Activated T-cell treated with anti-CD3 and anti-CD28 coated beads, Interleukin-2, amount 50 U/mL, for 24 hours (primary cell): Measurements from ENCODE around the gene INPP5A.

ENCODE experiments used
- DNase-seq: peaks from one replicate; pipeline ENCODE4 v3.0.0-alpha.2; 2020
- H3K27ac Mint-ChIP-seq: 2 replicates; pipeline ENCODE4 v1.8.0; 2020; ENCODE audit warnings: mild to moderate bottlenecking, mixed read lengths
- H3K27me3 Mint-ChIP-seq: 2 replicates; pipeline ENCODE4 v1.8.0; 2020; ENCODE audit warnings: mixed read lengths
- H3K36me3 Mint-ChIP-seq: 2 replicates; pipeline ENCODE4 v1.8.0; 2020; ENCODE audit warnings: low read depth, mixed read lengths
- H3K4me1 Mint-ChIP-seq: 2 replicates; pipeline ENCODE4 v1.8.0; 2020; ENCODE audit warnings: low read depth, mixed read lengths
- H3K4me3 Mint-ChIP-seq: 2 replicates; pipeline ENCODE4 v1.8.0; 2020; ENCODE audit warnings: mild to moderate bottlenecking, moderate library complexity, mixed read lengths
- H3K9me3 Mint-ChIP-seq: 2 replicates; pipeline ENCODE4 v1.8.0; 2020; ENCODE audit warnings: mixed read lengths

Gene INPP5A

DNA sequence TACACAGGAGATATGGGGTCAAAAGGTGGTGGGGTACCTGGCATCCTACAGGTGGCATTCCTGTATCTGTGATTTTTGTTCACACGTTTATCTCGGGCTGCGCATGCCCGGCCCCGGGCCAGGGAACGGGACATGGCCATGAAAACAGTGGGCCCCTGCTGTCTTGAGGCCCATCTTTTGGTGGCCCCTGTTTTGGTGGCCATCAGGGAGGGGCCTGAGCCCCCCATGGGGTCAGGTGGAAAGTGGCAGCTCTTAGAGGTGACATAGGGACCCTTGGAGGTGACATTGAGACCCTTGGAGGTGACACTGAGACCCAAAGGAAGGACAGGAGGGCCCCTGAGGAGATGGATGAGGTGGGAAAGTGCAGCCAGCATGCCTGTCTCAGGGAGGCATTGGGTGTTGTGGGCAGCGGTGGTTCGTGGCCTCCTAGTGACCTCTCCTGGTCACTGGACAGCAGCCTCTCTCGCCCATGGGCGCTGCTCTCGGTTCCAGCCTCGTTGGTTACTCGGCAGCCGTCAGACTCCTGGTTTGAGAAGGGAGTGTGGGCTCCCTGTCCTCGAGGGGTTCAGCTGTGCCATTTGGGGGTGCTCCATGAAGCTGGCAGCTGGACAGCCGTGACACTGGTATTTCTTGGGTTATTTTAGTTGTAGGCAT is 39.9 kb downstream of the INPP5A start:
- H3K4me1 Mint-ChIP-seq, result peaks cover 35% of the 10 kb centered on the region
- no peak for DNase-seq
- H3K27ac Mint-ChIP-seq, result no peak overlapping the region
- no peaks in the 10 kb centered on the region for H3K9me3 Mint-ChIP-seq
- H3K4me3 Mint-ChIP-seq, result no peak overlapping the region
- peaks cover 5% of the 10 kb centered on the region for H3K36me3 Mint-ChIP-seq
- no peaks in the 10 kb centered on the region for H3K27me3 Mint-ChIP-seq

DNA sequence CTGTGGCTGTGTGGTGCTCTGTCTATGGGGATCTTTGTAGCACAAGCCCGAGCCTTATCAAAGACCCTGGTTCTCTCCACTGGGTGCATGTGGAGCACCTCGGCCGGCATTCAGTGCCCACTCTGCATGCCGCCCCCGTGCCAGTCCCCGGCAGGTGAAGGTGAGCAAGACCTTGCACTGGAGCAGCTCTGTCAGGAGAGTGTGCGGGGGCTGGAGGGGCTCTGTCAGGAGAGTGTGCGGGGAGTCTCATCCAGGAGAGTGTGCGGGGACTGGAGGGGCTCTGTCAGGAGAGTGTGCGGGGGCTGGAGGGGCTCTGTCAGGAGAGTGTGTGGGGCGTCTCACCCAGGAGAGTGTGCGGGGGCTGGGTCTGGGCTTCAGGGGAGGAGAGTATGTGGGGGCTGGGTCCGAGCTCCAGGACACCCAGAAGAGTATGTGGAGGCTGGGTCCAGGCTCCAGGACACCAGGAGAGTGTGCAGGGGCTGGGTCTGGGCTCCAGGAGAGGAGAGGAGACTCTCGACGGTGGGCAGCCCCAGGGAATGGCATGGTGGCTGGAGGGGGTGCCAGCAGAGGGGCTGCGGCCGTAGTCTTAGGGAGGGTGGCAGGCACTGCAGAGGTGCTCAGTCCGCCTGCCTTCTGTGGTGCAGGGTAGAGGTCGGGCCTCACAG is 40.8 kb downstream of the INPP5A start:
- no peak for DNase-seq
- H3K9me3 Mint-ChIP-seq, result no peaks in the 10 kb centered on the region
- H3K27me3 Mint-ChIP-seq, result no peaks in the 10 kb centered on the region
- no peak overlapping the region for H3K27ac Mint-ChIP-seq
- H3K36me3 Mint-ChIP-seq, result peaks cover 5% of the 10 kb centered on the region
- no peak overlapping the region for H3K4me3 Mint-ChIP-seq
- peaks cover 44% of the 10 kb centered on the region for H3K4me1 Mint-ChIP-seq

DNA sequence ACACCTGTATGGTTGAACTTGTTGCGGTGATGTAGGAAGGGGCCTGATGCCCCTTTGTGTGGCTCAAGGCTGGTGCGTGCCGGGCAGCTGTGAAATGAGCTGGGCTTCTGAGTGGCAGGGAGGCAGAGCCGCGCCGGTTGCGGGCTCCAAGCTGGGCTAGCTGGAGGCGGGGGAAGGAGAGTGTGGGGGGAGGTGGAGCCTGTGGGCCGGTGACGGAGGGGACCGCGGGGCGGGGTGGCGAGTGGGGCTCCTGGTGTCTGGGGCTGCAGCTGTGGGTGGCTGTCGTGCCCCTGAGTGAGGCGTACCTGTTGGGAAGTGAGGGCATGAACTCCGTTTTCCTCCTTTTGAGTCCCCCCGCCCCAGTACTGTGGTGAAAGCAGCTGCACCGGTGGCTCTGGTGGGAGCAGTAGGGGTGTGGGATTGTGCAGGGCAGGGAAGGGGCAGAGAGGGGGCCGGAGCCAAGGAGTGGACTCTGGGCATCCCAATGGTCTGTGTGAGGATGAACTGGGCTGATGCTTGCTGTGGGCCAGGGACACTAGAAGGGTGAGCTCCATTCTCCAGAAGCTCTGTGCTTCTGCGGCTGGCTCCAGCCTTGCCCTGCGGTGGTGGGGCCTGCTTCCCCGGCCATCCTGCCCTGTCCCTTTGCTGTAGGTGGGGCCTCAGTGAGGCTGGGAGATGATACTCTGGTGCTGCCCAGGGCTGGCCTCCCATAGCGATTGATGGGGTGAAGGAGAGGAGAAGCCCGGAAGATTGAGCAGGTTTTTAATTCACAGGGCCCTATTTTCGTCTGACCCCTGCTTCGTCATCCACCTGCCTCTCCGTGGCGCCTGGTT is 41.7 kb downstream of the INPP5A start:
- no peaks in the 10 kb centered on the region for H3K9me3 Mint-ChIP-seq
- H3K36me3 Mint-ChIP-seq, result peaks cover 5% of the 10 kb centered on the region
- H3K27me3 Mint-ChIP-seq, result no peaks in the 10 kb centered on the region
- H3K4me3 Mint-ChIP-seq, result no peak overlapping the region
- H3K4me1 Mint-ChIP-seq, result peaks cover 49% of the 10 kb centered on the region
- no peak for DNase-seq
- no peak overlapping the region for H3K27ac Mint-ChIP-seq

GRCh38 chr10:132580143-132580542 is 42.6 kb downstream of the INPP5A start:
- peaks cover 5% of the 10 kb centered on the region for H3K36me3 Mint-ChIP-seq
- no peak overlapping the region for H3K27ac Mint-ChIP-seq
- no peaks in the 10 kb centered on the region for H3K27me3 Mint-ChIP-seq
- H3K9me3 Mint-ChIP-seq, result no peaks in the 10 kb centered on the region
- peaks cover 49% of the 10 kb centered on the region for H3K4me1 Mint-ChIP-seq
- no peak overlapping the region for H3K4me3 Mint-ChIP-seq
- DNase-seq, result no peak

DNA sequence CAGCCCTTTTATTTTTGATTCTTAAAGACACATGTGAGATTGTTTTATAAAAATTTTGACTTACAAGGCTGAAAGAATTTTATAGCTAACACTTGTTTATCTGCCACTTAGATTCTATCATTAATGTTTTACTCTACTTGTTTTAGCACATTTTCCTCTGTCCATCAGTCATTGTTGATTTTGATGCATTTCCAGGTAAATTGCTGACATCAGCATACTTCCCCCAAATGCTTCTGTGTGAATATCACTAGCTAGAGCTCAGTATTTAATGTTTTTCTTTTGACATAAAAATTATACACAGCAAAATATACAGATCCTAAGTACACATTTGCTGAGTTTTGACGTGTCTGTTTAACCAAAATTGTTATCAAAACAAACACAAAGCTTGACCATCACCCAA is 43.0 kb downstream of the INPP5A start:
- H3K4me3 Mint-ChIP-seq, result no peak overlapping the region
- no peaks in the 10 kb centered on the region for H3K27me3 Mint-ChIP-seq
- H3K27ac Mint-ChIP-seq, result no peak overlapping the region
- DNase-seq, result no peak
- no peaks in the 10 kb centered on the region for H3K9me3 Mint-ChIP-seq
- H3K4me1 Mint-ChIP-seq, result peaks cover 52% of the 10 kb centered on the region
- H3K36me3 Mint-ChIP-seq, result peaks cover 5% of the 10 kb centered on the region

- no peak overlapping the region for H3K27ac Mint-ChIP-seq
- H3K4me1 Mint-ChIP-seq, result peaks cover 60% of the 10 kb centered on the region
- H3K27me3 Mint-ChIP-seq, result no peaks in the 10 kb centered on the region
Observed at GRCh38 chr10:132582137-132582536, 44.5 kb downstream of the INPP5A start.

GRCh38 chr10:132582771-132583170 is 45.2 kb downstream of the INPP5A start:
- Mint-ChIP-seq H3K36me3 (peaks cover 6% of the 10 kb centered on the region), H3K4me1 (peaks cover 60% of the 10 kb centered on the region), H3K4me3 (no peak overlapping the region), H3K9me3 (no peaks in the 10 kb centered on the region), H3K27me3 (no peaks in the 10 kb centered on the region), H3K27ac (no peak overlapping the region)
- DNase-seq, result no peak

More at GRCh38 chr10:132582137-132582536, 44.5 kb downstream of the INPP5A start:
- no peak for DNase-seq
- no peaks in the 10 kb centered on the region for H3K9me3 Mint-ChIP-seq
- peaks cover 8% of the 10 kb centered on the region for H3K36me3 Mint-ChIP-seq
- no peak overlapping the region for H3K4me3 Mint-ChIP-seq

GRCh38 chr10:132583456-132583855 is 45.9 kb downstream of the INPP5A start:
- Mint-ChIP-seq H3K27me3 (no peaks in the 10 kb centered on the region), H3K9me3 (no peaks in the 10 kb centered on the region), H3K36me3 (peaks cover 6% of the 10 kb centered on the region), H3K4me3 (no peak overlapping the region), H3K4me1 (peaks cover 61% of the 10 kb centered on the region), H3K27ac (no peak overlapping the region)
- no peak for DNase-seq

GRCh38 chr10:132584081-132584480 is 46.5 kb downstream of the INPP5A start:
- Mint-ChIP-seq H3K9me3 (no peaks in the 10 kb centered on the region), H3K27ac (no peak overlapping the region), H3K4me3 (no peak overlapping the region), H3K4me1 (peaks cover 61% of the 10 kb centered on the region), H3K27me3 (no peaks in the 10 kb centered on the region), H3K36me3 (peaks cover 6% of the 10 kb centered on the region)
- no peak for DNase-seq

DNA sequence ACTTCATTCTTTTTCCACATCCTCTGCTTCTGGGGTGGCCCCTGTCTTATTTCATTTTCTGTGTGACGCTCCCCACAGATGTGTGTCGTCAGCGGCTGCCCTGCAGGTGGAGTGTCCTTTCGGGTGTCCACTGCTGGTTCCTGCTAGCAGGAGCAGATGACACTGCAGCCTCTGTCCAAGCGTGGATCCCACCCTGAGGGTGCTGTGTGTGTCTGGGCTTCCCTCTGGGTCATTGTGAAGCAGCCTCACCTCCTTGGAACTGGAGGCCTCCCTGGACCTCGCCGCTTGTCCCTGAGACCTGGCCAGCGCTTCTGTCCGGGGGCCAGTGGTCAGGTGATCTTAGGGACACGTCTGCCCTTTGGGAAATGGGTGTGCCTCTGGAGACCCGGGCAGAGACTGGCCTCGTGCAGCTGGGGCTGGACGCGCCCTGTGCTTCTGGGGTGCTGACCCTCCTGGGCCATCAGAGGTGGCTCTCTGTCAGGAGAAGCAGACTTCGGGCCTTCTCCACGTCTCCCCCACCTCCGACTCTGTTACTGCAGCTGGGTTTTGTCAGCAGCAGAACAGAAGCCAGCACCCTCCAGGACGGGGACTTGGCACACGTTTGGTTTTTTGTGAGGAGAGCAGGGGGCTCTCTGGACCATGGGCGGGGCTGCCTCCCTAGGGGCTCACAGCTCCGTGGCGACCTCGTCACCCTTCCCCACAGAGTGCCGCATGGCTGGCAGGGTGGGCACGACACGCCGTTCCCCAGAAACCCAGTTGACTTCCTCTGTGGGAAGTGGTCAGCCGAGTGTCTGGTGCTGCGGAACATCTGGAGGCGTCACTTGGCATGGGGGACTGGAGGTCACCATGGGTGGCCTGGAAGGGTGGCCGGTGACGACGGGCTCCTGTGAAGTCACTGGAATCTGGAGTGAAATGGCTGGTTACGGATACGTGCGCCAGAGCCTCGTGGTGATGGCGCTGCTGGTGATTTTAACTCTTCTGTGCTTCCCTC is 48.4 kb downstream of the INPP5A start:
- no peak for DNase-seq
- Mint-ChIP-seq H3K27me3 (no peaks in the 10 kb centered on the region), H3K4me1 (peaks cover 62% of the 10 kb centered on the region), H3K27ac (no peak overlapping the region), H3K36me3 (peaks cover 4% of the 10 kb centered on the region), H3K4me3 (no peak overlapping the region), H3K9me3 (no peaks in the 10 kb centered on the region)

- peaks cover 3% of the 10 kb centered on the region for H3K36me3 Mint-ChIP-seq
- no peak for DNase-seq
- H3K9me3 Mint-ChIP-seq, result no peaks in the 10 kb centered on the region
- H3K4me3 Mint-ChIP-seq, result no peak overlapping the region
- H3K4me1 Mint-ChIP-seq, result peaks cover 64% of the 10 kb centered on the region
- H3K27ac Mint-ChIP-seq, result no peak overlapping the region
- H3K27me3 Mint-ChIP-seq, result no peaks in the 10 kb centered on the region
Observed at GRCh38 chr10:132586739-132587138, 49.2 kb downstream of the INPP5A start.

DNA sequence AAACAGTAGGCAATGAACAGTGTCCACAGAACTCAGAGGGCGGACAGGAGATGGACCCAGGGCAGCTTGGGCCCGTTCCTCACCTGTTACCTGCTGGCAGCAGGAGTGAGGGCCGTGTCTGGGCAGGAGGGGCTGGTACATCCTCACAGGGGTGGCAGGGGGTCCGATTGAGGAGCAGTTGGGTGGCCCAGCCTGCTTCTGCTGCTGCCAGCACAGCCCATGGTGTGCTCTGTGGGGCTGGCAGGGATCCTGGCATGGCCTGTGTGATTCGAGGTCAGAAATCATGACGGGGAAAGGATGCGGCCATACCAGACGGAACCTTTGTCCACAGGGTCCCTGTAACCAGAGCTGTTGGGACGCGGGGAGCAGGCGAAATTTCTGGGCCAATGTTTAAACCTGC is 49.6 kb downstream of the INPP5A start:
- peaks cover 68% of the 10 kb centered on the region for H3K4me1 Mint-ChIP-seq

DNA sequence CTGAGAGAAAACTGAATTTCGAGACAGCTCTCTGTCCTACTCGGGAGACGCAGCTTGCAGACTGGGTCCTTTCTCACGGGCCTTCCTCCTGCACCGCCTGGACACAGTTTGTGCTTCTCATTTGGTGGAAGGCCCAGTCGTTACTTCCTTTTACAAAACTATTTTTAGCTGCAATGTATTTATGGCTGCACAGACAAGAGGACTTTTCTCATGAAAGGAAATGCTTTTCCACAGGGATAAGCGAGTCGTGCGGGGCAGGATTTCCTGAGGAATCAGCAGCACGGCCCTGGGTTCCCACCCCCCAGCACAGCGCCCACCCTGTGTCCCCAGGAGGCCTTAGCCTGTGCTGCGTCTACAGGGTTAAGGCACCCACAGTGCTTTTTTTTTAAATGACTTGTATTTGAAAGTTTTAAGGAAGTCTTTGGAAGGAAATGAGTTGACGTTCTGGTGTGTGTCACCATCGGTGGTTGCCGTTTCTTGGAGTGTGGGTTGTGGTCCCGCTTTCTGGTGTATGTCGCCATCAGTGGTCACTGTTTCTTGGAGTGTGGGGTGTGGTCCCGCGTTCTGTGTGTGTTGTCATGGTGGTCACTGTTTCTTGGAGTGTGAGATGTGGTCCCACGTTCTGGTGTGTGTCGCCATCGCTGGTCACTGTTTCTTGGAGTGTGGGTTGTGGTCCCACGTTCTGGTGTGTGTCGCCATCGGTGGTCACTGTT is 50.9 kb downstream of the INPP5A start:
- H3K36me3 Mint-ChIP-seq, result peaks cover 3% of the 10 kb centered on the region
- no peak for DNase-seq
- H3K27ac Mint-ChIP-seq, result peak overlapping the region; percentile 87
- H3K4me1 Mint-ChIP-seq, result peaks cover 68% of the 10 kb centered on the region
- H3K27me3 Mint-ChIP-seq, result no peaks in the 10 kb centered on the region
- peak overlapping the region; percentile 4 for H3K4me3 Mint-ChIP-seq
- H3K9me3 Mint-ChIP-seq, result no peaks in the 10 kb centered on the region

More for the DNA sequence above, 49.6 kb downstream of the INPP5A start:
- Mint-ChIP-seq H3K27me3 (no peaks in the 10 kb centered on the region), H3K27ac (no peak overlapping the region), H3K36me3 (peaks cover 3% of the 10 kb centered on the region), H3K9me3 (no peaks in the 10 kb centered on the region), H3K4me3 (no peak overlapping the region)
- no peak for DNase-seq
